Vagina (tissue), 2 donors: ENCODE data around the gene LRRC10.

Source experiments
- POLR2A ChIP-seq, 2 donors: fragments of 450-650 bp; IDR thresholded peaks; one replicate each; pipeline ENCODE4 v1.6.1; 2017; ENCODE audit warnings: antibody characterized with exemption in 2 of 2, mild to moderate bottlenecking in 2 of 2, moderate library complexity in 2 of 2
- POLR2AphosphoS5 ChIP-seq, 2 donors: sonication (generic); formaldehyde crosslinking; IDR thresholded peaks; one replicate each; pipeline ENCODE4 v1.9.0; 2017; ENCODE audit warnings: antibody characterized with exemption in 2 of 2, mild to moderate bottlenecking in 2 of 2, low read depth in 1 of 2; ENCODE audit not compliant: insufficient read depth in 1 of 2
- TF ChIP-seq, protein P1 (sequence below), 3 experiments: fragments of 450-650 bp in 2 of 3; fragments of 200-600 bp in 1 of 3; sonication (generic) in 1 of 3; IDR thresholded peaks; one replicate each; pipeline ENCODE4 v1.5.1; 2017 to 2019; ENCODE audit warnings: antibody characterized with exemption in 3 of 3, mild to moderate bottlenecking in 2 of 3, moderate library complexity in 2 of 3

DNA sequence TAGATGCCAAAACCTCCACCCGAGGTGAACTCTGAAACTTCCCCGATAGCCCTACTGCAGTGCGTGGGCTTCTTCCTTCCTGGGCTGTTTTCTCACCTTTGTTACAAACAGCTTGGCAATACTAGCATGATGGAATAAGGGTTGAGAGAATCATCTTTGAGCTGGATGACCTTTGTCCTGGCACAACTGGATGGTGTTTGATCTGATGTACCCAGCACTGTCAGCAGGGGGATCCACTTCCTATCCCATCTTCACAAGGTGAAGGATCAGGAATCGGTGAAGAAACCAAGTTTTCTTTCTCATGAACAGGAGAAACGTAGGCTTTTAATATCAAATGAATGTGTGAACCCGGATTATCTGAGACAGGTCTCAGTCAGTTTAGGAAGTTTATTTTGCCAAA lies 19.5 kb upstream of the LRRC10 start:
- TF ChIP-seq, protein P1, sequence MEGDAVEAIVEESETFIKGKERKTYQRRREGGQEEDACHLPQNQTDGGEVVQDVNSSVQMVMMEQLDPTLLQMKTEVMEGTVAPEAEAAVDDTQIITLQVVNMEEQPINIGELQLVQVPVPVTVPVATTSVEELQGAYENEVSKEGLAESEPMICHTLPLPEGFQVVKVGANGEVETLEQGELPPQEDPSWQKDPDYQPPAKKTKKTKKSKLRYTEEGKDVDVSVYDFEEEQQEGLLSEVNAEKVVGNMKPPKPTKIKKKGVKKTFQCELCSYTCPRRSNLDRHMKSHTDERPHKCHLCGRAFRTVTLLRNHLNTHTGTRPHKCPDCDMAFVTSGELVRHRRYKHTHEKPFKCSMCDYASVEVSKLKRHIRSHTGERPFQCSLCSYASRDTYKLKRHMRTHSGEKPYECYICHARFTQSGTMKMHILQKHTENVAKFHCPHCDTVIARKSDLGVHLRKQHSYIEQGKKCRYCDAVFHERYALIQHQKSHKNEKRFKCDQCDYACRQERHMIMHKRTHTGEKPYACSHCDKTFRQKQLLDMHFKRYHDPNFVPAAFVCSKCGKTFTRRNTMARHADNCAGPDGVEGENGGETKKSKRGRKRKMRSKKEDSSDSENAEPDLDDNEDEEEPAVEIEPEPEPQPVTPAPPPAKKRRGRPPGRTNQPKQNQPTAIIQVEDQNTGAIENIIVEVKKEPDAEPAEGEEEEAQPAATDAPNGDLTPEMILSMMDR (IDR thresholded peaks at IDR 0.05), result no peak
- TF ChIP-seq POLR2AphosphoS5 (IDR thresholded peaks at IDR 0.05; ENCODE audit: insufficient read depth in 1 of 2, low read depth in 1 of 2) (no peak), POLR2A (IDR thresholded peaks at IDR 0.05) (no peak)
